ENCODE results near the gene AOPEP.
"Not testable (repeated sequence)": the region's sequence is repeated elsewhere in the genome, so short reads cannot be mapped to it uniquely, and the experiment has no call there.

Gene AOPEP

DNA sequence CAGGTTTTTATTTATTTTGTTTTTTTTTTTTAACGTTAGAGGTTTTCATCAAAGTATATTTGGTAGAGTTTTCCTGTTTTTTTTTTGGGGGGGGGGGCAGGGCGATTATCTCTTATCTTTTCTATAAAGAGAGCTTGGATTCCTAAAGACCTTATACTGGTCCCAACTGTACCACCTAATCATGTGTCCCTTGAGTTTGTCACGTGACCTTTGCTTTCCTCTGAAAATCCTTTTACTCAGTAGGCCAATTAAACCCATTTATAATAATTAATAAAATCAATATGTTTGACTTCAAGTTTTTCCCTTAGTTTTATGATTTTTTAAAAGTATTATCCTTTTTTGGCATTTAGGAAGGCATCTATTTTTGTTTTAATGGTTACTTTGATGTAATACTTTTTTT is 286.4 kb downstream of the AOPEP start:
- Histone ChIP-seq H3K27me3 (ENCODE audit: control insufficient read depth in 1 of 2, insufficient read depth in 2 of 2, low read length in 2 of 2) (no peaks in the 10 kb centered on the region), H3K4me1 (ENCODE audit: control insufficient read depth in 1 of 2, insufficient read depth in 2 of 2, low read length in 2 of 2) (peaks cover 4 to 6% of the 10 kb centered on the region in 2 donors), H3K9ac (ENCODE audit: low read depth in 1 of 2, low read length in 2 of 2) (no peak overlapping the region), H3K27ac (ENCODE audit: low read depth, low read length) (no peak overlapping the region), H3K36me3 (ENCODE audit: control insufficient read depth in 1 of 2, insufficient read depth in 2 of 2, low read length in 2 of 2) (peaks cover 12 to 21% of the 10 kb centered on the region in 2 donors), H3K4me3 (ENCODE audit: low read depth in 1 of 2, low read length in 2 of 2) (no peak overlapping the region), H3K9me3 (ENCODE audit: control insufficient read depth in 1 of 2, low read length in 2 of 2) (no peaks in the 10 kb centered on the region)

DNA sequence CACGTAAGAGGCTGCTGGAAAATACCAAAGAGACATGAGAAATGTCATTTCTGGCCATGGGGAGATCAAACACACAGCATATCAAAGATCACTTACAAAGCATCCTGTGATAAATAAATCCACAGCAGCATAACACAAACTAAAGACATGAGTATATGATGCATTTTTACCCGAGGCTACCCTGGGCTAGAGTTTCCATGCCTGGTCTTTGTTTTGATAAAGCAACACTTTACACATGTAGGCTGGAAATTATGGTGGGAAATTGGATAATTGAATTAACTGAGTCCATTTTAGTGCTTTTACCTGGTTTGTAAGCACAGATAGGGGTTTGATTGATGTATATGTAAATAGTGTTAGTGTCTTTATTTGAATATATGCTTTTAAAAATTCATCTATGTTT is 288.4 kb downstream of the AOPEP start:
- Histone ChIP-seq H3K27me3 (ENCODE audit: control insufficient read depth in 1 of 2, insufficient read depth in 2 of 2, low read length in 2 of 2) (no peaks in the 10 kb centered on the region), H3K9ac (ENCODE audit: low read depth in 1 of 2, low read length in 2 of 2) (no peak overlapping the region), H3K4me1 (ENCODE audit: control insufficient read depth in 1 of 2, insufficient read depth in 2 of 2, low read length in 2 of 2) (peaks cover 0 to 4% of the 10 kb centered on the region in 2 donors), H3K9me3 (ENCODE audit: control insufficient read depth in 1 of 2, low read length in 2 of 2) (no peaks in the 10 kb centered on the region), H3K27ac (ENCODE audit: low read depth, low read length) (no peak overlapping the region), H3K36me3 (ENCODE audit: control insufficient read depth in 1 of 2, insufficient read depth in 2 of 2, low read length in 2 of 2) (peaks cover 16 to 34% of the 10 kb centered on the region in 2 donors), H3K4me3 (ENCODE audit: low read depth in 1 of 2, low read length in 2 of 2) (no peak overlapping the region)

DNA sequence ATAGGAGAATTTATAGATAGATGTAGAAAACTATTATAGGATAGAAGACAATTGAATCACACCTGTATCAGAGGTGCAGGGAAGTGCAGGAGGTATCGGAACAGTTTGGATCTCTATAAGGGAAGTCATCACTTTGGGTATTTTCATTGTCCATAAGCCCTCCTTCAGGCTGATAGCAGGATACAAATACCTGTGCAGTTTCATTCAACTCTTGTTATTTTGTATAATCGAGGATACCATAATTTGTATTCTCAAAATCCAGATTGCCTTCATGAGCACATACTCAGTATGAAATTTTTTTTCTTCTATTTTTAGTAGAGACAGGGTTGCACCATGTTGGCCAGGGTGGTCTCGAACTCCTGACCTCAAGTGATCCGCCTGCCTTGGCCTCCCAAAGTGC is 289.1 kb downstream of the AOPEP start:
- Histone ChIP-seq H3K27me3 (ENCODE audit: control insufficient read depth in 1 of 2, insufficient read depth in 2 of 2, low read length in 2 of 2) (no peaks in the 10 kb centered on the region), H3K9ac (ENCODE audit: low read depth in 1 of 2, low read length in 2 of 2) (no peak overlapping the region), H3K36me3 (ENCODE audit: control insufficient read depth in 1 of 2, insufficient read depth in 2 of 2, low read length in 2 of 2) (peaks cover 16 to 36% of the 10 kb centered on the region in 2 donors), H3K4me1 (ENCODE audit: control insufficient read depth in 1 of 2, insufficient read depth in 2 of 2, low read length in 2 of 2) (peaks cover 0 to 6% of the 10 kb centered on the region in 2 donors), H3K4me3 (ENCODE audit: low read depth in 1 of 2, low read length in 2 of 2) (no peak overlapping the region), H3K27ac (ENCODE audit: low read depth, low read length) (no peak overlapping the region), H3K9me3 (ENCODE audit: control insufficient read depth in 1 of 2, low read length in 2 of 2) (no peaks in the 10 kb centered on the region)

DNA sequence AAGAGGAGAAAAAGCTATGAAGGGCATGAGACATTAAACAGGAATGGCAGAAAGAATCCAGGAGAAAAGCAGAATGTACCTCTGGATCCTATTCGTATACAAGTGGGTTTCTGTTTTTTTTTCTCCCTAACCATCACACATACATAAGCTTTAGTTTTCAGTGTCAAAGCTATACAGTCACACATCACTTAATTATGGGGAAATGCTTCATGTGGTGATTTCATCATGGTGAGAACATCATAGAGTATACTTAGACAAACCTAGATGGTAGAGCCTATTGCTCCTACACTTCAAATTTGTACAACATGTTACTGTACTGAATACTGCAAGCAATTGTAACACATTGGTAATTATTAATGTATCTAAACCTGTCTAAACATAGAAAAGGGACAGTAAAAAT is 290.6 kb downstream of the AOPEP start:
- Histone ChIP-seq H3K4me1 (ENCODE audit: control insufficient read depth in 1 of 2, insufficient read depth in 2 of 2, low read length in 2 of 2) (peaks cover 6 to 16% of the 10 kb centered on the region in 2 donors), H3K36me3 (ENCODE audit: control insufficient read depth in 1 of 2, insufficient read depth in 2 of 2, low read length in 2 of 2) (peaks cover 16 to 46% of the 10 kb centered on the region in 2 donors), H3K9ac (ENCODE audit: low read depth in 1 of 2, low read length in 2 of 2) (no peak overlapping the region)

DNA sequence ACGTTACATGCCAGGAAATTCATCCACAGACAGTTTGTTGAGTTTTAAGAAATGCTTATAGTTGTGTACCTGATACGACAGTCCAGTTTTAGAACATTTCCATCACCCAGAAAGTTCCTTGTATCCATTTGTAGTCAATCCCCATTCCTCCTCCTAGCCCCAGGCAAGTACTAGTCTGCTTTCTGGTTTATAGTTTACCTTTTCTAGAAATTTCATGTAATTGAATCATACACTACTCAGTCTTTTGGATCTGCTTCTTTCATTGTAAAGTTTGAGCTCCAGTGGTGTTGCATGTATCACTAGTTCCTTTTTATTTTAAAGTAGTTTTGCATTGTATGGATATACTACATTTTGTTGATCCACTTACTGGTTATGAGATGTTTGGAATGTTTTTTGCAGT is 291.2 kb downstream of the AOPEP start:
- H3K9ac ChIP-seq (ENCODE audit: low read depth in 1 of 2, low read length in 2 of 2), result no peak overlapping the region
- H3K4me1 ChIP-seq (ENCODE audit: control insufficient read depth in 1 of 2, insufficient read depth in 2 of 2, low read length in 2 of 2), result peaks cover 6 to 16% of the 10 kb centered on the region in 2 donors
- H3K36me3 ChIP-seq (ENCODE audit: control insufficient read depth in 1 of 2, insufficient read depth in 2 of 2, low read length in 2 of 2), result peaks cover 16 to 46% of the 10 kb centered on the region in 2 donors
- H3K27me3 ChIP-seq (ENCODE audit: control insufficient read depth in 1 of 2, insufficient read depth in 2 of 2, low read length in 2 of 2), result no peaks in the 10 kb centered on the region
- no peak overlapping the region for H3K4me3 ChIP-seq (ENCODE audit: low read depth in 1 of 2, low read length in 2 of 2)
- H3K27ac ChIP-seq (ENCODE audit: low read depth, low read length), result no peak overlapping the region
- no peaks in the 10 kb centered on the region for H3K9me3 ChIP-seq (ENCODE audit: control insufficient read depth in 1 of 2, low read length in 2 of 2)

More for the DNA sequence above, 290.6 kb downstream of the AOPEP start:
- Histone ChIP-seq H3K9me3 (ENCODE audit: control insufficient read depth in 1 of 2, low read length in 2 of 2) (no peaks in the 10 kb centered on the region), H3K27ac (ENCODE audit: low read depth, low read length) (no peak overlapping the region), H3K27me3 (ENCODE audit: control insufficient read depth in 1 of 2, insufficient read depth in 2 of 2, low read length in 2 of 2) (no peaks in the 10 kb centered on the region), H3K4me3 (ENCODE audit: low read depth in 1 of 2, low read length in 2 of 2) (no peak overlapping the region)

DNA sequence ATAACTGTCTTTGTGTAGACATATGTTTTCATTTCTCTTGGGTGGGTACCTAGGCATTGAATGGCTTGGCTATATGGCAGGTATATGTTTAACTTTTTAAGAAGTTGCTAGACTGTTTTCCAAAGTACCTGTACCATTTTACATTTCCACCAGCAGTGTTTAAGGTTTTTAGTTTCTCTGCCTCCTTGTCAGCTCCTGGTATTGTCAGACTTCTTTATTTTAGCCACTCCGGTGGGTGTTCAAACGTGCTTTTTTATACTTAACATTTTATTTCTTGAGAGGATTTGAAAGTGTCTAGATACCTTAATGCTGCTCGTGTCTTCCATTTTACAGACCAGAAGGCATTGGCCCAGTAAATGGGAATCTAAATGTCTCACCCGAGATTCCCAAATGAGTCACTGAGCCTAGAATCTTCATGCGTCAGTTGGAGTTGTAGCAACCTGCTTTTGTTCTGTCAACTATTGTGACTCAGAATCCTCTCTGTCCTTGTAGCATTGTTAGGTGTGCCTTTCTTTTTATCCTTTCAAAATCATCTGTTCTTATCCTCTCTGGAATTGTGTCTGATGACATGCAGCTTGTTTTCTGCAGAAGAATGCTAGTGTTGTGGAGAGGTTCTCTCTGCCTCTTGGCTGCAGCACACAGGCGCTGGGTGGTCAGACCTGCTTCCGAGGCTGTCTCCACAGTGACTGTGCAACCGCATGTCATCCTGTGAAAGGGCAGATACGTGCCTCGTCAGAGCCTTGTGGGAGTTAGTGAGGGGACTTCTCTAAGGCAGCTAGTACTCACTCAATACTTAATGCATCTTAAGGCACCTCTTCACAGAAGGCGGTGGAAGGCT is 291.8 kb downstream of the AOPEP start:
- H3K9ac ChIP-seq (ENCODE audit: low read depth in 1 of 2, low read length in 2 of 2), result no peak overlapping the region
- H3K4me3 ChIP-seq (ENCODE audit: low read depth in 1 of 2, low read length in 2 of 2), result no peak overlapping the region
- peaks cover 6 to 22% of the 10 kb centered on the region in 2 donors for H3K4me1 ChIP-seq (ENCODE audit: control insufficient read depth in 1 of 2, insufficient read depth in 2 of 2, low read length in 2 of 2)
- no peaks in the 10 kb centered on the region for H3K9me3 ChIP-seq (ENCODE audit: control insufficient read depth in 1 of 2, low read length in 2 of 2)
- no peak overlapping the region for H3K27ac ChIP-seq (ENCODE audit: low read depth, low read length)
- peaks cover 16 to 46% of the 10 kb centered on the region in 2 donors for H3K36me3 ChIP-seq (ENCODE audit: control insufficient read depth in 1 of 2, insufficient read depth in 2 of 2, low read length in 2 of 2)
- no peaks in the 10 kb centered on the region for H3K27me3 ChIP-seq (ENCODE audit: control insufficient read depth in 1 of 2, insufficient read depth in 2 of 2, low read length in 2 of 2)

DNA sequence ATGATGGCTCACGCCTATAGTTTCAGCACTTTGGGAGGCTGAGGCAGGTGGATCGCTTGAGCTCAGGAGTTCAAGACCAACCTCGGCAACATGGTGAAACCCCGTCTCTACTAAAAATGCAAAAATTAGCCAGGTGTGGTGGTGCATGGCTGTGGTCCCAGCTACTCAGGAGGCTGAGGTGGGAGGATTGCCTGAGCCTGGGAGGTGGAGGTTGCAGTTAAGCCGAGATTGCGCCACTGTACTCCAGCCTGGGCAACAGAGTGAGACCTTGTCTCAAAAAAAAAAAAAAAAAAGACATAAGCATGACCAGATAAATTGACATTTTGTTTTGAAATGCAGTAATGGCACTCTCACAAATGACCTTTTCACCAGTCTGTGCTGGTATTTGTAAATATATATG is 294.1 kb downstream of the AOPEP start:
- Histone ChIP-seq H3K4me1 (ENCODE audit: control insufficient read depth in 1 of 2, insufficient read depth in 2 of 2, low read length in 2 of 2) (peaks cover 18 to 44% of the 10 kb centered on the region in 2 donors), H3K36me3 (ENCODE audit: control insufficient read depth in 1 of 2, insufficient read depth in 2 of 2, low read length in 2 of 2) (peaks cover 11 to 40% of the 10 kb centered on the region in 2 donors)
- not testable (repeated sequence) for H3K4me3 ChIP-seq (ENCODE audit: low read depth in 1 of 2, low read length in 2 of 2); H3K9ac ChIP-seq (ENCODE audit: low read depth in 1 of 2, low read length in 2 of 2); H3K27me3 ChIP-seq (ENCODE audit: control insufficient read depth in 1 of 2, insufficient read depth in 2 of 2, low read length in 2 of 2); H3K27ac ChIP-seq (ENCODE audit: low read depth, low read length); H3K9me3 ChIP-seq (ENCODE audit: control insufficient read depth in 1 of 2, low read length in 2 of 2)

DNA sequence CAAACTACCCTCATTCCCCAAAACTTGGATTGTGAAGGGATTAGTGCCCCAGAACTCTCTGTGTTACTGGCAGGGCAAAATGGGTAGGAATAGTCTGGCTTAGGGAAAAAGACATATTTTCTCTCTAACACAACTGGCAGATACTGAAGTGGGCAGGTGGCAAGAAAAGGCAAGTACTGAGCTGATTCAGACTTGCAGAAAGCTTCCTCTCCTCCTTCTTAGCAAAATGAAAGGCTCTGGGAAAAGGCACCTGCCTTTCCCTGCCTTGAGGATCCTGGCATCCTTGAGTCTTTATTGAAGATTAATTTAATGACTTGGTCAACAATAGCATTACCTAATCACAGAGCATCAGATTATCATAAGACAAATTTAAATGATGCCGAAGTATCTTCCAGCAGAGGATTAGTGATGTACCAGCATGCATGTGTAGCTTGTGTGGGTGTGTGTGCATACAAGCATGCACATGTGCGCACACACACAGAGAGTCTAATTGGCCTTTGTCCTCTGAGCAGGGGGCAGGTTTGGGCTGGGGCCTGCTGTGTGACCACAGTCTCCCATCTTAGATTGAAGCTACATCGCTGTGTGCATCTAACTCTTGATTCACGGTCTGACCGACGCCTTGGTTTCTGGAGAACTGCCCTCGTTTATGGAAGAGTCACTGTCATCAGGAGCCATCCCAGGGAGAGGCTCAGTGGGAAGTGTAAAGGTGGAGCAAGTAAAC is 294.8 kb downstream of the AOPEP start:
- H3K36me3 ChIP-seq (ENCODE audit: control insufficient read depth in 1 of 2, insufficient read depth in 2 of 2, low read length in 2 of 2), result peaks cover 11 to 41% of the 10 kb centered on the region in 2 donors
- no peak overlapping the region for H3K9ac ChIP-seq (ENCODE audit: low read depth in 1 of 2, low read length in 2 of 2)
- H3K4me3 ChIP-seq (ENCODE audit: low read depth in 1 of 2, low read length in 2 of 2), result no peak overlapping the region
- peaks cover 24 to 49% of the 10 kb centered on the region in 2 donors for H3K4me1 ChIP-seq (ENCODE audit: control insufficient read depth in 1 of 2, insufficient read depth in 2 of 2, low read length in 2 of 2)
- H3K27me3 ChIP-seq (ENCODE audit: control insufficient read depth in 1 of 2, insufficient read depth in 2 of 2, low read length in 2 of 2), result no peaks in the 10 kb centered on the region
- H3K27ac ChIP-seq (ENCODE audit: low read depth, low read length), result no peak overlapping the region
- H3K9me3 ChIP-seq (ENCODE audit: control insufficient read depth in 1 of 2, low read length in 2 of 2), result no peaks in the 10 kb centered on the region

DNA sequence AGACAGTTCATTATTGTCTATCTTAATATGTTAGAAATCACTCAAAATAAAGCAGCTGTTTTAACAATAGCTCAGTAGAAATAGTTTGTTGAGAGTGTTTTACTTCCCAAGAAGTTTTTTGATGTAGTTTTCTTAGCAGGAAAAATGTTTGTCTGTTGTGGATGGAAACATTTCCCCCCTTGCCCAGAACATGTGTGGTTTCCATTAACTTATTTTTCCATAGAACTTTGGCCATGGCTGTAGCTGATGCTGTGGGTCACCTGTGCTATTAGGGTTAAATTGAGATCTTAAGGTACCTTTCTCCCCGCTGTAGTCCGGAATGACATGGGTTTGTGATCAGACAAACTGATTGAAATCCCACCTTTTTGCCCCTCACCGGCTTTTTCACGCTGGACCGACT is 296.2 kb downstream of the AOPEP start:
- no peak overlapping the region for H3K4me3 ChIP-seq (ENCODE audit: low read depth in 1 of 2, low read length in 2 of 2)
- H3K4me1 ChIP-seq (ENCODE audit: control insufficient read depth in 1 of 2, insufficient read depth in 2 of 2, low read length in 2 of 2), result peaks cover 27 to 54% of the 10 kb centered on the region in 2 donors
- no peaks in the 10 kb centered on the region for H3K27me3 ChIP-seq (ENCODE audit: control insufficient read depth in 1 of 2, insufficient read depth in 2 of 2, low read length in 2 of 2)
- H3K27ac ChIP-seq (ENCODE audit: low read depth, low read length), result peak overlapping the region; percentile 57
- H3K36me3 ChIP-seq (ENCODE audit: control insufficient read depth in 1 of 2, insufficient read depth in 2 of 2, low read length in 2 of 2), result peaks cover 3 to 33% of the 10 kb centered on the region in 2 donors
- no peaks in the 10 kb centered on the region for H3K9me3 ChIP-seq (ENCODE audit: control insufficient read depth in 1 of 2, low read length in 2 of 2)
- no peak overlapping the region for H3K9ac ChIP-seq (ENCODE audit: low read depth in 1 of 2, low read length in 2 of 2)
